Pancreas (tissue), 10 donors: ENCODE data around the gene CD180. TPM values are rescaled to one million over a fixed set of nuclear protein-coding genes. Genes with fewer than 3 reads are reported as not detected.
"Not testable (repeated sequence)": the region's sequence is repeated elsewhere in the genome, so short reads cannot be mapped to it uniquely, and the experiment has no call there.

ENCODE experiments used
- ATAC-seq, 4 donors: fragments of 200-7000 bp; cut with Tn5 transposase; one replicate each; pipeline versions ENCODE4 v1.8.0 to v1.9.1; 2020; ENCODE audit warnings: mild to moderate bottlenecking in 4 of 4, moderate library complexity in 4 of 4
- DNase-seq, 6 donors: peaks; one replicate each; pipeline ENCODE4 v3.0.0-alpha.2; 2020
- FAIRE-seq: peaks from 2 replicates; lab custom pipeline; 2012; peaks lifted over from hg19 to GRCh38; lab: Jason Lieb, UNC
- H3K27ac ChIP-seq, 4 donors: fragments of 200-600 bp; sonication (generic); 1 replicate in 3 of 4; 2 replicates in 1 of 4; pipeline versions ENCODE4 v1.5.0 to v1.8.0; 2020
- H3K27me3 ChIP-seq, 4 donors: fragments of 200-600 bp; one replicate each; pipeline ENCODE4 v1.8.0; 2021
- H3K36me3 ChIP-seq, 3 donors: fragments of 200-600 bp; sonication (generic) in 1 of 3; one replicate each; pipeline versions ENCODE4 v1.5.0 to v1.8.0; 2020 to 2021
- H3K4me1 ChIP-seq, 3 donors: fragments of 200-600 bp; one replicate each; pipeline ENCODE4 v1.8.0; 2021
- H3K4me3 ChIP-seq, 4 donors: fragments of 200-600 bp; sonication (generic) in 2 of 4; one replicate each; pipeline versions ENCODE4 v1.5.0 to v1.8.0; 2020 to 2021
- H3K9me3 ChIP-seq, 4 donors: fragments of 200-600 bp; one replicate each; pipeline ENCODE4 v1.8.0; 2021
- CTCF ChIP-seq, 4 donors: fragments of 200-600 bp; sonication (generic) in 3 of 4; IDR thresholded peaks; one replicate each; pipeline versions ENCODE4 v1.5.0 to v1.8.0; 2021; ENCODE audit warnings: antibody characterized with exemption in 4 of 4
- WGBS, 2 donors: extraction: QIAGEN DNeasy Blood & Tissue Kit; methylation state at CpG; one replicate each; pipeline ENCODE4 v1.1.7; 2013; 5-methylcytosine and 5-hydroxymethylcytosine counted together
- intact Hi-C, 3 donors: fragments of 100-400 bp; cut with DNase I; formaldehyde crosslinking; loops; one replicate each; pipeline versions ENCODE4 v1.11.1 to v1.14.2; 2022
- polyA plus RNA-seq, 2 donors: library from polyadenylated mRNA; stranded (reverse); fragments of 200-250 nt; gene quantifications; one replicate each; pipeline ENCODE4 v1.2.3, GENCODE V29; 2013
- total RNA-seq, 6 donors: library from RNA; stranded (reverse); fragmentation: NEBNext Ultra II Directional in 4 of 6; extraction: Animal tissue kit (Norgen Biotek cat#: 25700) in 4 of 6; gene quantifications; one replicate each; pipeline versions ENCODE4 v1.2.1 to v1.2.4, GENCODE V29; 2021 to 2023
- donor health status: healthy with polysubstance abuse.
- donor health status: DM: no; HTN: no; CAD: no; lungs with moderate emphysema.
- donor health status: DM: no; HTN: no; CAD: no.
- donor health status: control.
- donor health status: control.
- donor health status: Bipolar disorder and iron deficiency.
- donor health status: DM: yes; HTN: yes; CAD: no.
- donor health status: DM: no; HTN: no; CAD: no.
- donor health status: DM: no; HTN: no; CAD: no.
- donor health status: DM: yes; HTN: yes; CAD: no.

Gene CD180
- total and polyA plus RNA-seq, 8 donors = 0.04 to 2.9 (median 0.10) TPM

- intact Hi-C loops = no loop called here
- DNase-seq (no peak), FAIRE-seq (no peak), ATAC-seq (no peak)
- no peaks in the 10 kb centered on the region for H3K9me3 ChIP-seq
- H3K4me3 ChIP-seq = no peak overlapping the region
- H3K27ac ChIP-seq = no peak overlapping the region
- WGBS, 2 donors = 96 to 98% methylated on average over 1 of the region's 1 CpG
- no peaks in the 10 kb centered on the region for H3K27me3 ChIP-seq
- H3K4me1 ChIP-seq = no peaks in the 10 kb centered on the region
- no peaks in the 10 kb centered on the region for H3K36me3 ChIP-seq
- no peak for TF ChIP-seq CTCF (IDR thresholded peaks at IDR 0.05)
Observed at GRCh38 chr5:67173959-67174358, 22.6 kb downstream of the CD180 start.

GRCh38 chr5:67173351-67173750, 23.2 kb downstream of the CD180 start:
- H3K27ac ChIP-seq, DNase-seq, FAIRE-seq, H3K36me3 ChIP-seq, H3K4me1 ChIP-seq, H3K27me3 ChIP-seq, H3K9me3 ChIP-seq, intact Hi-C loops, H3K4me3 ChIP-seq, ATAC-seq: not testable (repeated sequence)
- 70 to 100% methylated on average over 1 of the region's 2 CpGs for WGBS, 2 donors

- Histone ChIP-seq H3K36me3 (no peaks in the 10 kb centered on the region), H3K4me3 (no peak overlapping the region), H3K27ac (no peak overlapping the region), H3K27me3 (no peaks in the 10 kb centered on the region), H3K4me1 (no peaks in the 10 kb centered on the region), H3K9me3 (no peaks in the 10 kb centered on the region)
- DNase-seq (no peak), ATAC-seq (peak in 1 of 4 donors; percentile 14), FAIRE-seq (no peak)
- no peak for TF ChIP-seq CTCF (IDR thresholded peaks at IDR 0.05)
- 87 to 89% methylated on average over 3 of the region's 3 CpGs for WGBS, 2 donors
- intact Hi-C loops = no loop called here
Observed at GRCh38 chr5:67170767-67171166, 25.8 kb downstream of the CD180 start.

- DNase-seq (no peak), FAIRE-seq (no peak), ATAC-seq (no peak)
- WGBS, 2 donors = 94 to 95% methylated on average over 4 of the region's 4 CpGs
- no peak for TF ChIP-seq CTCF (IDR thresholded peaks at IDR 0.05)
- no peak overlapping the region for H3K27ac ChIP-seq
- no peaks in the 10 kb centered on the region for H3K27me3 ChIP-seq
- no peak overlapping the region for H3K4me3 ChIP-seq
- no peaks in the 10 kb centered on the region for H3K9me3 ChIP-seq
- intact Hi-C loops = loop anchor here in 1 of 3 donors (5.0 kb wide), 1 partner anchor 39 kb away; no protein-coding TSS in a partner anchor
- H3K36me3 ChIP-seq = peaks cover 0 to 7% (median 3%) of the 10 kb centered on the region in 3 donors
- no peaks in the 10 kb centered on the region for H3K4me1 ChIP-seq
Observed at GRCh38 chr5:67168069-67168468, 28.5 kb downstream of the CD180 start.

GRCh38 chr5:67166460-67167285, 29.9 kb downstream of the CD180 start:
- Histone ChIP-seq H3K36me3 (peaks cover 0 to 14% (median 3%) of the 10 kb centered on the region in 3 donors), H3K4me1 (no peaks in the 10 kb centered on the region), H3K27me3 (no peaks in the 10 kb centered on the region), H3K9me3 (no peaks in the 10 kb centered on the region), H3K4me3 (peak overlapping the region in 2 of 4 donors; percentile 22 to 36), H3K27ac (peak overlapping the region in 2 of 4 donors; percentile 66 to 68)
- peak in 3 of 6 donors; percentile 28 to 70 (median 37) for DNase-seq
- FAIRE-seq = no peak
- no peak for TF ChIP-seq CTCF (IDR thresholded peaks at IDR 0.05)
- ATAC-seq = peak; percentile 62 to 70 (median 64)
- intact Hi-C loops = loop anchor here in 1 of 3 donors (5.0 kb wide), 1 partner anchor 41 kb away; no protein-coding TSS in a partner anchor
- WGBS, 2 donors = 62 to 71% methylated on average over 31 of the region's 31 CpGs
